DOHH2 (cell line): Measurements from ENCODE around the gene ATP9B.

Experiments used
- EZH2phosphoT487 ChIP-seq: fragments of 200-600 bp; sonication (generic); IDR thresholded peaks from 2 replicates; pipeline ENCODE4 v1.6.1; 2017; ENCODE audit warnings: borderline replicate concordance, mild to moderate bottlenecking, antibody characterized with exemption, low read length, moderate library complexity, mixed read lengths
- TF ChIP-seq, protein P1 (sequence below): fragments of 200-600 bp; sonication (generic); IDR thresholded peaks from one replicate; pipeline ENCODE4 v1.5.1; 2014; ENCODE audit warnings: antibody characterized with exemption, mild to moderate bottlenecking, low read depth, low read length; ENCODE audit not compliant: poor library complexity, severe bottlenecking

GRCh38 chr18:79272916-79273315 lies 203.7 kb downstream of the ATP9B start:
- TF ChIP-seq, protein P1, sequence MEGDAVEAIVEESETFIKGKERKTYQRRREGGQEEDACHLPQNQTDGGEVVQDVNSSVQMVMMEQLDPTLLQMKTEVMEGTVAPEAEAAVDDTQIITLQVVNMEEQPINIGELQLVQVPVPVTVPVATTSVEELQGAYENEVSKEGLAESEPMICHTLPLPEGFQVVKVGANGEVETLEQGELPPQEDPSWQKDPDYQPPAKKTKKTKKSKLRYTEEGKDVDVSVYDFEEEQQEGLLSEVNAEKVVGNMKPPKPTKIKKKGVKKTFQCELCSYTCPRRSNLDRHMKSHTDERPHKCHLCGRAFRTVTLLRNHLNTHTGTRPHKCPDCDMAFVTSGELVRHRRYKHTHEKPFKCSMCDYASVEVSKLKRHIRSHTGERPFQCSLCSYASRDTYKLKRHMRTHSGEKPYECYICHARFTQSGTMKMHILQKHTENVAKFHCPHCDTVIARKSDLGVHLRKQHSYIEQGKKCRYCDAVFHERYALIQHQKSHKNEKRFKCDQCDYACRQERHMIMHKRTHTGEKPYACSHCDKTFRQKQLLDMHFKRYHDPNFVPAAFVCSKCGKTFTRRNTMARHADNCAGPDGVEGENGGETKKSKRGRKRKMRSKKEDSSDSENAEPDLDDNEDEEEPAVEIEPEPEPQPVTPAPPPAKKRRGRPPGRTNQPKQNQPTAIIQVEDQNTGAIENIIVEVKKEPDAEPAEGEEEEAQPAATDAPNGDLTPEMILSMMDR: no peak
- no peak for TF ChIP-seq EZH2phosphoT487
